ENCODE results near the gene NEK10.

DNA sequence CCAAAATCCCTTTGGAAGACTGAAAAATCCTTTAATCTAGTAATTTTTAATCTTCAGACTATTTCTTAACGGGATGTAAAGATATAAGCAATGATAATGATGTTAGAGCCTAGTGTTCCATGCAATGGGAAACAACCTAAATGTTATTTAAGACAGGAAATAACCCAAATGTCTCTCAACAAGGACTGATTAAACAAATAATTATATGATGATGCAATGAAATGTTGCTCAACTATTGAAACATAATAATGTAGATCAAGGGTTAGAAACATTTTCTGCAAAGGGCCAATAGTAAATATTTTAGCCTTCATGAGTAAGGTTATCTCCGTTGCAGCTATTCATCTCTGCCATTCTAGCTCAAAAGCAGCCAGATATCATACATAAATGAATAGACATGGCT lies 275.4 kb downstream of the NEK10 start:
- TF ChIP-seq, protein P1, sequence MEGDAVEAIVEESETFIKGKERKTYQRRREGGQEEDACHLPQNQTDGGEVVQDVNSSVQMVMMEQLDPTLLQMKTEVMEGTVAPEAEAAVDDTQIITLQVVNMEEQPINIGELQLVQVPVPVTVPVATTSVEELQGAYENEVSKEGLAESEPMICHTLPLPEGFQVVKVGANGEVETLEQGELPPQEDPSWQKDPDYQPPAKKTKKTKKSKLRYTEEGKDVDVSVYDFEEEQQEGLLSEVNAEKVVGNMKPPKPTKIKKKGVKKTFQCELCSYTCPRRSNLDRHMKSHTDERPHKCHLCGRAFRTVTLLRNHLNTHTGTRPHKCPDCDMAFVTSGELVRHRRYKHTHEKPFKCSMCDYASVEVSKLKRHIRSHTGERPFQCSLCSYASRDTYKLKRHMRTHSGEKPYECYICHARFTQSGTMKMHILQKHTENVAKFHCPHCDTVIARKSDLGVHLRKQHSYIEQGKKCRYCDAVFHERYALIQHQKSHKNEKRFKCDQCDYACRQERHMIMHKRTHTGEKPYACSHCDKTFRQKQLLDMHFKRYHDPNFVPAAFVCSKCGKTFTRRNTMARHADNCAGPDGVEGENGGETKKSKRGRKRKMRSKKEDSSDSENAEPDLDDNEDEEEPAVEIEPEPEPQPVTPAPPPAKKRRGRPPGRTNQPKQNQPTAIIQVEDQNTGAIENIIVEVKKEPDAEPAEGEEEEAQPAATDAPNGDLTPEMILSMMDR (IDR thresholded peaks at IDR 0.05; ENCODE audit: low read length) = no peak
- TF ChIP-seq EZH2phosphoT487 (IDR thresholded peaks at IDR 0.05; ENCODE audit: low read length) = no peak

Data from MM.1S (cell line).